Stimulated activated naive CD4-positive, alpha-beta T cell treated with Interleukin-2 at 50 U/mL for 16 hours (primary cell): ENCODE data around the gene TELO2.

Experiments used
- DNase-seq: peaks from one replicate; lab custom pipeline; 2025; lab: John Stamatoyannopoulos, UW

Gene TELO2

GRCh38 chr16:1492923-1493745, at the start of gene TELO2:
Gene TELO2 (plus strand): TSS chr16:1493360. CDS start chr16:1494282, 922 bp downstream.
- peak; percentile 83 for DNase-seq

GRCh38 chr16:1443403-1443973, 49.7 kb upstream of the TELO2 start:
- no peak for DNase-seq

DNA sequence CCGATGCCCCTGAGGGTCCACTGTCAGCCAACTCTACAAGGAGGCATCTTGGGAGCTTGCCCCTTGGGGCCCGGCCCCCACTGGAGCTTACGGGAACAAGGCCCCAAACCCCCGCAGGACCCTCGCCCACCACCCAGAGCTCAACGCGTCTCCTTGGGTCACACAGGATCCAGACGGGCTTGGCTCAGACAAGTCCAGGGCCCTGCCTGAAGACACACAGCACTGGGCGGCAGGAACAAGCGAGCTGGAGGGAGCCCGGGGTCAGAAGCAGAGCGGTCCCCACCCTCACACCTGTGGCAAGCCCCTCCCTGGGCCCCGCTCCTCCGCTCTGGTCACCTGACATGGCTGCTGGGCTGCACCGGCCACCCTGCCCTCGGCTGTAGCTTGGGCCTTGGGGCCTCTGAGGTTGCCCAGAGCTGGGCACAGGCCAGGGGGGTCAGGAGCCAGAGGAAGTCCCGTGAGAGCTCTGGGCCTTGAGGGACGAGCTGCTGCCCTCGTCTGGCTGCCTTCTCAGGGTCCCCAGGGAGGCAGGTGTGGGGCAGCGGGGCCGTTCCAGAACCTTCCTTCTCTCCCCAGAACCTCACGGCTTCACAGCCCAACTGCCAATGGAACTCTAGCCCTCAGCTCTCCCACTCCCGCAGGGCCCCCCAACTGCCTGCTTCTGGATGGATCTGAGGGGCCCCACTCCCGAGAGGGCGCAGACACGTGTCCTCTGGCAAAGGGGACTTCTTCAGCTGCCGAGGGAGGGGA, 49.0 kb upstream of the TELO2 start, which contains the start of gene CCDC154:
TSS of gene CCDC154 (minus strand) at position 577 of the 750 bp plus-strand sequence. CDS start at position 343, 234 bp downstream.
- no peak for DNase-seq

- no peak for DNase-seq
Measured at GRCh38 chr16:1444730-1445517, 48.2 kb upstream of the TELO2 start.

GRCh38 chr16:1445518-1446203, 47.5 kb upstream of the TELO2 start:
- no peak for DNase-seq

DNA sequence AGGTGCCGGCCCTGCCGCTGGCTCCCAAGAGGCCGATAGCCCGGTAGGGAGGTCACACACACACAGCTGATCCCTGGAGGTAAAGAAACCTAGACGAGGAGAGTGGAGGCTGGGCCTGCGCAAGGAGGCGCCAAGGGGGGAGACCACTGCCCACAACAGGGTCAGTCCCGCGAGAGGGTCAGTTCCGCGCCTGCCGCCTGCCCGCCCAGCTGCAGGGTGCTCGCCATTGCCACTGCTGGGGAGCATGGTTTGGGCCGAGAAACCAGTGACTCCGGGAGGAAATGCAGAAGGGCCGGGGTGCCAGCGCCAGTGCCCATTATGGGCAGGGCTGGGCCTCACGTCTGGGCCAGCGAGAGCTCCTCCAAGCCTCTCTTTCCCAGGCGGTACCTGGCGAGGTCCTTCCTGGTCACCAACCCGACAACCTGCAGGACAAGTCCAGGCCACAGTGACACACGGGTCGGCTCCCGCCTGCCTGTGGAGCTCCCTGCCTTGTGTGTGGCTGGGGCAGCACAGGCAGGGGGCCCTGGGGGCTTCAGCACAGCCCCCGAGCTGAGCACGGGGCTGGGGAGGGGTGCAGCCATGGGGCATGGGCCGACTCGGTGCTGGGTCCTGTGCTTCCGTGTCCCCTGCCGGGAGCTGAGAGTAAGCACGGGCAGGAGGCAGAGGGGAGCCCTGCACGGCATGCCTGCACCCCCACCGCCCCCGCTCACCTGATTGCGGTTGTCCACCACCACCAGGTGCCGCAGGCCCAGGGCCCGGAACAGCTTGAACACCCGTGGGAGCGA, 46.7 kb upstream of the TELO2 start:
- DNase-seq: no peak

DNA sequence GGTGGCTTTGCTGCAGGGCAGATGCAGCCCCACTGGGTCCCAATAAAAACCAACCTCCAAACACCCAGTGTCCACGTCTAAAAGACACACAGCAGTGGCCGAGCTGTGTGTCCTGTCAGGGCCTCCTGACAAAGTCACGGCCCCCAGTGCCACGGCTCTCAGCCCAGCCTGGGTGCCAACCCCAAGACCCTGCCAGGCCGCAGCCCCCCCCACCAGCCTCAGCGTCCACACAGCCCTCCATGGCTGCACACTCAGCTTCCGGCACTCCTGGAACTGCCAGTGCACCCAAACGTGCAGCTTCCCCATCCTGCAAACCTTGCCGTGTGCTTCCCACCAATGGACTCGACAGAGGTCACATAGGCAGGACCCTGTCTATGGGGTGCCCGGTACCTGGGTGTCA, 45.2 kb upstream of the TELO2 start:
- DNase-seq: no peak

DNA sequence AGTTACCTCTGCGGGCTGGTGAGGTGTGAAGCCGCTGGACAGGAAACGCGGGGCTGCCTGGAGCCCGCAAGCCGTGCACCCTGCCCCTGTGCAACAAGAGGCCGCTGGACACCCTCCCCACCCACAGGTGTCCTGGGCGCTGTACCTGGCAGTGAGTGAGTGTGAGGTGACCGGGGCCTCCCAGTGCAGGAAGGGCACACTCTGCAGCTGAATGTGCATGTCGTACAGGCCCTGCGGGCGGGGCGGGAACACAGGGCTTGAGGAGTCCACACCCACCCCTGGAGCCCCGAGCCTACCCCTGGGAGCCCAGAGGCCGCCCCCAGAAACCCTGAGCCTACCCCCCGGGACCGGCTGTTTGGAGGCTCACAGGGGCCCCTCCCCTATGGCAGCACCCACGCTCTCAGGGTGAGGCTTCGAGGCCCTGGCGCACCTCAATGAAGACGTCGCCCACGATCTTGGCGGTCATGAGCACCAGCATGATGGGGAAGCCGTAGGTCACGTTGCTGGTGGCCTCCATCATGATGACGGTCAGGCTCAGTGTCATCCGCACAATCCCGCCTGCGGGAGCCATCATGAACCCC, 44.5 kb upstream of the TELO2 start:
- no peak for DNase-seq

DNA sequence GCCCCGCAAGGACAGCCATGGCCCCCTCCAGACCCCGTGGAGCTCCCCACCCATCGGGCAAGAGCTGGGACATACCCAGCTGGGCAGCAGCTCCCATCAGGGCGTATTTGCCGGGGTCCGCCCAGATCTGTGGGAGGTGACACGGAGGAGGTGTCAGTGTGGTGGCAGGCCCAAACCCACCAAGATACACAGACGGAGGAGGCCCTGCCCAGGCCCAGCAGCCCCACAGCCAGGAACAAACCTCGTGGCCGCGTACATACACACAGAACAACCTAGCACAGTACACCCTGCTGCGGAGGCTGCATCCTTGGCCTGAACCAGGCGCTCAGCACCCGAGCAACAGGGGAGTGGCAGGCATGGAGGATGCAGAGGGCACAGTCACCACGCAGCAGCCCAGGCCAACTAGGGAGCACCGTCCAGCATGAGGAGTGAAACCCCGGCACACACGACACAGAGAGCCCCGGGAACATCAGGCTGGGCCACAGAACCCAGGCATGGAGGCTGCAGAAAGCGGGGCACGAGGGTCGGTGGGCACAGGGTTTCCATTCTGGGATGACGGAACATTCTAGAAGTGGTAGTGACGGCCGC, 43.9 kb upstream of the TELO2 start:
- DNase-seq: no peak

DNA sequence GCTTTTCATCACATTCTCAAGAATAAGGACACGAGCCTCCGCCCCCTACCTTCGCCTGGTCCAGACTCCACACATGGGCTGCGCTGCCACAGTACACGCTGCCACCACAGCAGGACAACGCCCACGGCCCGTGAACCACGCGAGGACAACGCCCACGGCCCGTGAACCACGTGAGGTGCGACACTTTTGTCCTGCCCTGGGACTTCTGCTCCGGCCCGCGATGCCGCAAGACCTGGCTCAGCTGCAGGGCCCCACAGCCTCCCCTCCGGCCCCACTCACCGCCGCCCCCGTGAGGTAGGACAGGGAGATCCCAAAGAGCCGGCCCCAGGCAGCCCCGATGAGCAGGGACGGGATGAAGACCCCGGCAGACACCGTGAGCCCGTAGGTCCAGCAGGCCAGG, 42.9 kb upstream of the TELO2 start:
- DNase-seq: no peak

GRCh38 chr16:1450841-1451240, 42.3 kb upstream of the TELO2 start:
- DNase-seq: no peak

DNA sequence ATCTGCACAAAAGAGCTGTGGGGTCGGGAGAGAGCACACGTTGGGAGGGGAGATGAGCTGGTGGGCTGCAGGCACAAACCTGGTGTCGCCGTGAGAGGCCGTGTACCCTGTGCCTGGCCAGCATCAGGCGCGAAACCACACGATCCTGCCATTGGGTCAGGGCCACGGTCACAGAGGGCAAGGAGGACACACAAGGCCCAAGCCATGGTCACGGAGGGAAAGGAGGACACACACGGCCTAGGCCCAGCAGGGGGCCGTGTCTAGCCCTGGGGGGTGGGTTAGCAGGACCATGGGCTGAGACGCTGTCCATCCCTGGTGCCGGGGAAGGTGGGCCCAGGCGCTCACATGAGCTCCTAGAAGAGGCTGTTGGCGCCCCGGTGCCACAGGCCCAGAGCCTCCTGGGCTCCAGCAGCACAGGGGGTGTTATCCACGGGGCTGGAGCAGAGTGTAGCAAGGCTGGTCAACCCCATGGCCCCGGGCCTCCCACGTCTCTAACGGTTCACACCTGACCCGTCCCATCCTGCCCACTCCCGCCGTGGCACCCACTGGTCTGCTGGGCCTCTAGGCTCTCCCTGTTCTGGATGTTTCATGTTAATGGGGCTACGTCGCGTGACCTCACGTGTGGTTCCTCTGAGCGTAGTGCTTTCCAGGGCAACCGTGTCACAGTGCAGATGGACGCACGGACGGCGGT, 41.3 kb upstream of the TELO2 start:
- no peak for DNase-seq

DNA sequence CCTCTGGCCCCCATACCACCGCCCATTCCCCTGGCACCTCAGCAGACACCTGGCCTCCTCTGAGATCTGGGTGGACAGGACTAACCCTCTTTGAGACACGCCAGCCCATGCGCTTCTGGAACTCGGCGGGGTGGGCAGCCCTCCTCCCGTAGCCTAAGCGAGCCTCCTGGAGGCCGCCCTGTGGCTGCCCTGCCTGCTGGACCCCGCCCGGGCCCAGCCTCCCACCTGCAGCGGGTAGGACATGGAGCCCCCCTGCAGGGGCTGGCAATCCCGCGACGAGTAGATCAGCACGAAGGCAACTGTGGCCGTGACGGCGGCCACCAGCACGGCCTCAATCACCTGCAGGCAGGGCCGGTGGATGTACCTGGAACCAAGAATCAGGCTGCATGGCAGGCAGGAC, 40.6 kb upstream of the TELO2 start:
- no peak for DNase-seq

DNA sequence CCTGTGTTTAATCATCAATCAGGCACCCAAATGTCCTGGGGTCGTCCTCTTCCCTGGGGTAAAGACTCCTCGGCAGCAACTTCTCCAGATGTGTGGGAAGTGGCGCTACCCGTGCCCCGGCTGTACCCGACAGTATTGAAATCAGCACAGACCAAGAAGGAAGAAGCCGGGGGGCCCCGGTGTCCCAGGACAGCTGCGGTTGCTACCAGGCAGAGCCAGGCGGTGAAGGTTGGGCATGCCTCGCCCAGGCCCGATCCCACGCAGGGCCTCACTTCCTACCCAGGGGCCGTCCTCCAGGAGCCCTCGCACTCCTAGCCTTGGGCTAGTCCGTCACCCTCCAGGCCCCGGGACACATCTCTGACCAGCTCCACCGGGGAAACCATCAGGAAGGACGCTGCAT, 39.8 kb upstream of the TELO2 start:
- DNase-seq: no peak

- no peak for DNase-seq
Measured at GRCh38 chr16:1454561-1454960, 38.6 kb upstream of the TELO2 start.

- no peak for DNase-seq
Measured at GRCh38 chr16:1455190-1456171, 37.7 kb upstream of the TELO2 start.

GRCh38 chr16:1456951-1457350, 36.2 kb upstream of the TELO2 start:
- DNase-seq: no peak
